ENCODE measurements around the gene MRPS26.
A peak's percentile ranks its signal among the peaks of the same experiment; 100 is the strongest.
"Not testable (repeated sequence)": the region's sequence is repeated elsewhere in the genome, so short reads cannot be mapped to it uniquely, and the experiment has no call there.

The MRPS26 gene

DNA sequence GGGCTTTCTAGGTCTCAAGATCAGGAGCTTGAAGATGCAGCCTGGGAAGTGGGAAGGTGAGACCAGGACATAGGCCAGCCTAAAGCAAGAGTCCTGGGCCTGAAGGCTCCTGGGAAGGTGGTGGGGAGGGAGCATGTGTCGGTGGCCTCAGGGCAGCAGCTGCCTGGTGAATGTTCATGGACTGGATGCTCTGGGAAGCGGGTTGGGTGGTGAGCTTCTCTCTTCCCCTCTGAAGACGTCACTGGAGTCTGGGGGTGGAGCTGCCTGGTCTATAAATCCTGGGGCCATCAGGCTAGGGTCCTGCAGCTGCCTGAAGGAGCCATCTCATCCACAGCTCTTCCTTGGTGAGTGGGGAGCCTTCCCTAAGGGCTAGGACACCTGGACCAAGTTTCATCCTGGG is 2.5 kb upstream of the MRPS26 start, which contains the start of gene GNRH2:
Gene GNRH2, plus strand, starts transcription at position 301 of the 400 bp plus-strand sequence. CDS start 793 bp downstream, outside the sequence.
- DNase-seq = no peak

DNA sequence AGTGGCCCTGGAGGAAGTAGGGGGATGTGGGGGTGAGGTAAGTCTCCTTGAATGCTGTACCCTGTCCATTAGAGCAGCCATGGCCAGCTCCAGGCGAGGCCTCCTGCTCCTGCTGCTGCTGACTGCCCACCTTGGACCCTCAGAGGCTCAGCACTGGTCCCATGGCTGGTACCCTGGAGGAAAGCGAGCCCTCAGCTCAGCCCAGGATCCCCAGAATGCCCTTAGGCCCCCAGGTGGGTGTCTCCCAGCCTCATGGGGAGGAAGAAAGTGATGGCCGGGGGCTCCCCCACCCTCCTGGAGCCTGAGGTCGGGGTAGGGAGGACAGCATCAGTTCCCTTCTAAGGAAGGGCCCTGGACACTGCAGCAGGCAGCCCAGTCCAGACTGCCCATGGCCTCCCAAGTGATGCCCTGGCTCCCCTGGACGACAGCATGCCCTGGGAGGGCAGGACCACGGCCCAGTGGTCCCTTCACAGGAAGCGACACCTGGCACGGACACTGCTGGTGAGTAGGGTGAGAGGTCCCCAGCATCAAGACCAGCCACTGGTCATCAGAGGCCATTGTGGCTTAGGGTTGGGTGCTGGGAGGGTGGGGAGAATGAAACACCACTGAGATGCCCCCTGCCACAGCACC is 1.4 kb upstream of the MRPS26 start:
- DNase-seq = no peak

DNA sequence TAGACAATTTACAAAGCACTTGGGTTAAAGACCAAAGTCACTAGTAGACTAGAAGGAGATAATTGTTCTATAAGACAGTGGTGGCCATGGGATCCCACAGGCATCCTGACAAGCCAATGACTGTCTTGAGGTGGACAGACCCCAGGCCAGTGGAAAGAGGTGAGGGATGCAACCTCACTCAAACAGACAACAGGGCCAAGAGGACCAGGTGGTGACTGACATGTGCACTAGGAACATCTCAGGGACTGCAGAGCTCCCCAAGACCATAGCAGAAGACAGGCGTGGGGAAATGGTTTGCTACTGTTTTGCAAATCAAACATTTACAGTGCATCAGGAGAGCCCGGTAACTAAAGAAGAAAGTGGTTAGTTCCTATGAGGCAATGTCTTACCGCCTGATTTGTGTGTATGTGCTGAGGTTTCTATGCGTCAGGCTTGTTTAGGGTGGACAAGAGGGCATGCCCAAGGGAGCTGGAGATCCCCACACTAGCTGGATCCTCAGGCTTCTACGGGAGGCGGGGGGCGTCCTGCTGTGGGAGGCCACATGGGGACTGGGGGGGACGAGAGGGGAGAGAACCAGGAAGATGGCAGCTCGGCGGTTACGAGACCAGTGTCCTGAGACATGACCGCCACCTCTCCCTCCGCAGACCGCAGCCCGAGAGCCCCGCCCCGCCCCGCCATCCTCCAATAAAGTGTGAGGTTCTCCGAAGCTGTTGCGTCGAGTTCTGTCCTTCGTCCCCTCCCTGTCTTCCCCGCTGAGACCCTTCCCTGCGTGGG is 623 bp upstream of the MRPS26 start:
- peak; percentile 52 to 59 for DNase-seq

DNA sequence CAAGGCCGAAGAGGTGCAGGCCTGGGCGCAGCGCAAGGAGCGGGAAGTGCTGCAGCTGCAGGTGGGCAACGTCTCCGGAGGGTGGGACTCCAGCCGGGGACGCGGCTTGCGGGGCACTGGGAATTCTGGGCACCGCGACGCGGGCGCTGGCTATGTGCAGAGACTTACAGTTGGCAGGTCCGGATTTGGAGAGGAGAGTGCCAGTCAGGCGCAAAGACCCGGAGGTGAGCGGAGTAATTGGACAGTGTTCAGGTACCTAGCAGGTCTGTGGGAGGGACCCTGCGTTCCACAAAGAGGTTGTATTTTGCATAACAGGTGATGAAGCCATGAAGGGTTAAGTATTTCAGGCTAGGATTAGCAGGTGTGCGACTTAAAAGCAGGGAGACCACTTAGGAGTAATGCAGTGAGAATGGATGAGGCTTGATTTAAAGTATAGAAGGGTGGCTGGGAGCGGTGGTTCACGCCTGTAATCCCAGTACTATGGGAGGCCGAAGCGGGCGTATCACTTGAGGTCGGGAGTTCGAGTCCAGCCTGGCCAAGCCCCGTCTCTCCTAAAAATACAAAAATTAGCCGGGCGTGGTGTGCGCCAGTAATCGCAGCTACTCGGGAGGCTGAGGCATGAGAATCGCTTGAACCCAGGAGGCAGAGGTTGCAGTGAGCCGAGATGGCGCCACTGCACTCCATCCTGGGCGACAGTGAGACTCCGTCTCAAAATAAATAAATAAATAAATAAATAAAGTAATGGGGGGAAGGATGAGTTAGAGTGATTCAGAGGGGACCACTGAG is 1.0 kb downstream of the MRPS26 start:
- no peak for DNase-seq

DNA sequence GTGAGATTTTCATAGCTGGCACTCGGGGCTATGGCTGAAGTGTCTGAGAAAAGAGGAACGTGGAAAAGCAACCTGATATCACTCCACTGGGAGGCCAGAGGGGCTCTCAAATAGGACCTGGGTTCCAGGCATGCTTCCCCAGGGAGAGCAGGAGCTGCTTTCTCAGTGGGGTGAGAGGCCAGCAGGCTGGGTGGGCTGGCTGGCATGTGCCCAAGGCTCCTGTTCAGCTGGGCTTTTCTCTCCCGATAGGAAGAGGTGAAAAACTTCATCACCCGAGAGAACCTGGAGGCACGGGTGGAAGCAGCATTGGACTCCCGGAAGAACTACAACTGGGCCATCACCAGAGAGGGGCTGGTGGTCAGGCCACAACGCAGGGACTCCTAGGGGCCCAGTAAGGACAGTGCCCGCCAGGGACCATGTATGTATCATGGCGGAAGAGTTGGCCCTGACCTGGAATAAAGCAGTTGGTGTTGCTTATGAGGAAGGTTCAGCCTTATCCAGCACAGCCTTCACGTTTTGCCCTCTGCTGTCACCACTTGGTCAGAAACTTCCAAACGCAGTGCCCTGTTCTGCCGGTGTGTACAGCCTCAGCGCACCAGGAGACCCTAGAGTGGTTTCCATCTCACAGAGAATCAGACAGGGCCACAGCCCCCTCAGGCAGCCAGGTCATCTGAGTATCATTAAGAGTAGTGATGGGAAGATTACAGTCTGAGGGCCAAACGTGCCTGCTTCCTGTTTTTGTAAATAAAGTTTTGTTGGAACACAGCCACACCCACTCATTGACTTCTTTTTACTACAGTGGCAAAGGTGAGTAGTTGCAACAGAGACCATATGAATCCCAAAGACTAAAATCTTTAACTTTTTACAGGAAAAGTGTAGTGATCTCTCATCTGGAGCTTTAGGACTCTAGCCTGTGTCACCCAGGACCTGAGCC is 1.9 kb downstream of the MRPS26 start:
- DNase-seq = no peak

DNA sequence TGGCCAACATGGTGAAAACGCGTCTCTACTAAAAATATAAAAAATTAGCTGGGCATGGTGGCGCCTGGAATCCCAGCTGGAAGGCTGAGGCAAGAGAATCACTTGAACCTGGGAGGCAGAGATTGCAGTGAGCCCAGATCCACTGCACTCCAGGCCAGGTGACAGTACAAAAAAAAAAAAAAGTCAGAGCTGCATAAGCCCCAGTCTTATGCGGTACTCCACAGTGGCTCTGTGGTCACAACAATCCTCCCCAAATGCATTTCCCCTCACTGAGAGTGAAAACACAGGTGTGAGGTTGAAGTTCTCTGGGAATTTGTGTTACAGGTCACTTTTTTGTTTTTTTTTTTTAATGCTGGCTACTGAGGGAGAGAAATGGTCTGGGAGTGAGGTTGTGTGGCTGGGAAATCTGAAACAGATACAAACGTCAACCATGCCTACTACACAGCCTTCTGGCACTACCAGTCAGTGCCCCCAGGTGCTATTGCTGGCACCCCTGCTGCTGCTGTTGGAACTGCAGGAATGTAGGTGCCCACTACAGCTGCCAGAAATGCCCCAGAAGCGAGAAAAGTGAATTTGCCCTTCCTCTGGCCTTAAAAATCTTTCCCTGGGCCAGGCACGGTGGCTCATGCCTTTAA is 5.7 kb downstream of the MRPS26 start:
- DNase-seq = no peak

DNA sequence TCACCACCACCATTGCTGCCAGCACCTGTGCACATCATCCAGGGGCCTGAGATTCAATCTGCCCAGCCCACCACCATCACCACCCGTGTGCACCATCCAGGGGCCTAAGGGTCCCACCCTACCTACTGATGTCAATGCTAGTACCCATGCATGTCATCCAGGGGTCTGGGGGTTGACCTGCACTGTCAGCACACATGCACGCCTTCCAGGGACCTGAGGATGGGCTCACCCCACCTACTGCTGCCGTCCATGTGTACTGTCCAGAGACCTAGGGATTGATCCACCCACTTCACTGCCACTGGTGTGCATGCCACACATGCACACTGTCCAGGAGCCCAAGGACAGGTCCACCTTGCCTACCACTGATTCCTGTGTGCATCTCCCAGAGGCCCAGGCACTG is 13.6 kb downstream of the MRPS26 start:
- DNase-seq = no peak

DNA sequence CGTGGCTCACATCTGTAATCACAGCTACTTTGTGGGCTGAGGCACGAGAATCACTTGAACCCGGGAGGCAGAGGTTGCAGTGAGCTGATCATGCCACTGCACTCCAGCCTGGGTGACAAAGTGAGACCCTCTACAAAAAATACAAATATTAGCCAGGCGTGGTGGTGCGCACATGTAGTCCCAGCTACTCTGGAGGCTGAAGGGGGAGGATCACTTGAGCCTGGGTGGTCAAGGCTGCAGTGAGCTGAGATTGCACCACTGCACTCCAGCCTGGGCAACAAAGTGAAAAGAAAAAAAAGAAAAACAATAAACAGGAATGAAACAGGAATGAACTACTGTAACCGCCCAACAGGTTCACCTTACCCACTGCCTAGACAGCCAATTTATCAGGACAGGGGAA is 18.3 kb downstream of the MRPS26 start:
- DNase-seq = not testable (repeated sequence)

DNA sequence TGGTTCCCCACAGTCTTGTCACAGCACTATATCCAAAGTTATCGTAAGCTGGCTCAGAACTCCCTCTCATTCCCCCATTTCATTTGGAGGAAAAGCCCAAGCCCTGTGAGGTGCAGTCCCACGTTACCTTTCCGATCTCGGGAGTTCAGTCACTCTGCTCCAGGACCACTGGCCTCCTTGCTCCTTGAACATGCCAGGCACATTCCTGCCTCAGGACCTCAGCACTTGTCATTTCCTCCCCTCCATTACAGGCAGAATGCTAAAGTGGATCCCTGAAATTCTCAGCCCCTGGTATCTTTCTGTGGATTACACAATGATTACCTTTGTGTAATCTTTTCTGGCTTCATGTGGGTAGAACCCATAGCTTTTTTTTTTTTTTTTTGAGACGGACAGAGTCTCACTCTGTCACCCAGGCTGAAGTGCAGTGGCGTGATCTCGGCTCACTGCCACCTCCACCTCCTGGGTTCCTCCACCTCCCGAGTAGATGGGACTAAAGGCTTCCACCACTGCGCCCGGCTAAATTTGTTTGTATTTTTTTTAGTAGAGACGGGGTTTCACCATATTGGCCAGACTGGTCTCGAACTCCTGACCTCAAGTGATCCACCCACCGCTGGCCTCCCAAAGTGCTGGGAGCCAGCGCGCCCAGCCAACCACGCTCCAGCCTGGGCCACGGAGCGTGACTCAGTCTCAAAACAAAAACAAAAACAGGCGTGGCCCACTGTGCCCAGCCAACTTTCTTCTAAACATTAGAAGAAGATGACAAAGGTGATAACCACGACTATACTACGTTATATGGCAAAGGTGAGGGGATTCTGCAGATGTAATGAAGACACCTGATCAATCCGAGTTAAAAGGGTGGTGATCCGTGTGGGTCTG is 21.5 kb downstream of the MRPS26 start:
- no peak for DNase-seq

DNA sequence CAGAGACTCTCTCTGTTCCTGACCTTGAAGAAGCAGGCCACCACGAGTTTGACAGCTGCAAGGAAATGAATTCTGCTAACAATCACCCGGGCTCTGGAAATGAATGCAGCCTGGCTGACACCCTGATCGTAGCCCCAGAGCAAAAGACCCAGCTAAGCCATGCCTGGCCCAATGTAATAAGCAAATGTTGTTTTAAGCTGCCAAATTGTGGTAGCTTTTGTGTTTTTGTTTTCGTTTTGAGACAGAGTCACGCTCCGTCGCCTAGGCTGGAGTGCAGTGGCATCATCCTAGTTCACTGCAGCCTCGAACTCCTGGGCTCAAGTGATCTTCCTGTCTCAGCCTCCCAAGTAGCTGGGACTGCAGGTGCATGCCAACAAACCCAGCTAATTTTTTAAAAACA is 22.2 kb downstream of the MRPS26 start:
- no peak for DNase-seq

DNA sequence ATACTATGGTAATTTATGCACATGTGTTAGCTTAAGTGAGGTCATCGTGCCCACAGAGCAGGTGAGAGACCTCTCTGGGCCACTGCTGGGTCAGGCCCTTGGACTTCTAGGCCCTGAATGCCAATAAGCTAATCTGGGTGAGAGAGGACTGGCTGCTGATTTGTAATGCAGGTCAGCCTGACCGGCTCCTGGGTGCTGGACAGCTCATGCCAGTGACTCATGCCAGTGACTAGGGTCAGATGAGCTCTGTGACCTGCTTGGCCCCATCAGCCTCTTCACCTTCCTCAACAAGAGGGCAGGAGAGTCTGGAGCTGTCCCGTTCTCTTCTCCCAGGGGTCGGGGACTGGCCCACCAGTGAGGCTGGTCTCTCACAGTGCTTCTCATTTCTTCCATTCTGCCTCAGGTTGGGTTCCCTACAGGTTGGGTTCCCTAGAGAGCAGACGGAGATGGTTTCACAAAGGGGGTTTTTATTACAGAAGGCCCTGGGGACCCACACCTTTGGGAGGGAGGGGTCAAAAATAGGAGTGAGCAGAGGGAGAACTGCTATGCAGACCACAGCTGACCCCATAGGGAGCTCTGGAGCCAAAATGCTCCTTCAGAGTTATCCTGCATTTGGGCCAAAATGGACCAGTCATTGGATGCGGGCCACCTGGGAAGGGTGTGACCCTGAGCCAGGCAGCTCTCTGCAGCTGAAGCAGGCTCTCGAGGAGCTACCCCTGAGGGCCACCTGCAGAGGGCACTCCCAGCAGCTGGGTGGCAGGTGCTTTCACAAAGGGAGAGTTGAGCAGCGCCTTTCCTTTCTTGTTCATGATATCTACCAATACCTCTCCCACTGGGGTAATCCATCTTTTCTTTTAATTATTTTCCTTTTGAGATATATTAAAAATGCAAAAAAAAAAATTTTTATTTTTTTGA is 23.4 kb downstream of the MRPS26 start:
- no peak for DNase-seq

DNA sequence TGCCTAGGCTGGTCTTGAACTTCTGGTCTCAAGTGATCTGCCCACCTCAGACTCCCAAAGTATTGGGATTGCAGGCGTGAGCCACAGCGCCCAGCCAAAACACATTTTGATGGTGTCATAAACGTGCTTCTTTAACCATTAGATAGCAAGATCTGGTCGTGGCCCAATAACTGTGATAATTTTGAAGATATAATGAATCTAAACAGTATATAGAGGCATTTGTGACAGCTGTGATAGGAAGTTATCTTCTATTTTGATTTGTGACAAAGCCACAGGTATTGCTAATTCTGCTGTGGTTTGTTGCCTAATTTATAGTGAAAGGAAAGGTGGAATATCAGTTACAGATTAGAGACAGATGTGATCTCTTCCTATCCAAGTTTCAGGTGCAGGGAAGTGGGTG is 24.9 kb downstream of the MRPS26 start:
- DNase-seq = no peak

DNA sequence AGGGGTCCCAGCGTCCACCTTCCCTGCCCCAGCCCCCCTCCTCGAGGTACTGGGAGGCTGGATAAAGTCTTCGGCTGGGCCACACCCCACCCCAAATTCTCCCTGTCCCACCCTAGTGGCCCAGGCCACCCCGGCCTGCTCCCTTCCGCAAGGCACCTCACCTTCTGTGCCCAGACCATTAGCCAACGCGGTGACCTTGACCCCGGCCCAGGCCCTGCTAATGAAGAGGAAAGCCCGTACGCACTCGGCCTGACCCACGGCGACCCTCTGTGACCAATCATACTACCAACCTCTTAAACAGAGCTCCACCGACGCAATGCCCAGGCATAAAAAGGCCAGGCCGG is 25.4 kb downstream of the MRPS26 start:
- DNase-seq = no peak

DNA sequence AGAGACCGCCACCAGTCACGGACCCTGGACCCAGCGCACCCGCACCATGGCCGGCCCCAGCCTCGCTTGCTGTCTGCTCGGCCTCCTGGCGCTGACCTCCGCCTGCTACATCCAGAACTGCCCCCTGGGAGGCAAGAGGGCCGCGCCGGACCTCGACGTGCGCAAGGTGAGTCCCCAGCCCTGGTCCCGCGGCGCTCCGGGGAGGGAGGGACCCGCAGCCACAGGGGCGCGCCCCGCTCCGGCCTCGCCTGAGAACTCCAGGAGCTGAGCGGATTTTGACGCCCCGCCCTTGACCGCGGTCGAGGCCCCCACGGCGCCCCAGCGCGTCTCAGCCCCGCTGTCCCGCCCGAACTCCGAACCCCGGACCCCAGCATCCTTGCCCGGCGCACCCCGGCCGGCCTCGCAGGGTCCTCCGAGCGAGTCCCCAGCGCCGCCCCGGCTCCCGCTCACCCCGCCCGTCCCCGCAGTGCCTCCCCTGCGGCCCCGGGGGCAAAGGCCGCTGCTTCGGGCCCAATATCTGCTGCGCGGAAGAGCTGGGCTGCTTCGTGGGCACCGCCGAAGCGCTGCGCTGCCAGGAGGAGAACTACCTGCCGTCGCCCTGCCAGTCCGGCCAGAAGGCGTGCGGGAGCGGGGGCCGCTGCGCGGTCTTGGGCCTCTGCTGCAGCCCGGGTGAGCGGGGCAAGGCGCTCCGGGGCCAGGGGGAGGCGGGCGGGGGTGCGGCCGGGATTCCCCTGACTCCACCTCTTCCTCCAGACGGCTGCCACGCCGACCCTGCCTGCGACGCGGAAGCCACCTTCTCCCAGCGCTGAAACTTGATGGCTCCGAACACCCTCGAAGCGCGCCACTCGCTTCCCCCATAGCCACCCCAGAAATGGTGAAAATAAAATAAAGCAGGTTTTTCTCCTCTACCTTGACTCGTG is 26.0 kb downstream of the MRPS26 start, which contains the start of gene OXT:
Gene OXT, plus strand, starts transcription at position 11 of the 920 bp plus-strand sequence. Its CDS starts 36 bp downstream, at position 47.
- DNase-seq = peak; percentile 54 to 58

DNA sequence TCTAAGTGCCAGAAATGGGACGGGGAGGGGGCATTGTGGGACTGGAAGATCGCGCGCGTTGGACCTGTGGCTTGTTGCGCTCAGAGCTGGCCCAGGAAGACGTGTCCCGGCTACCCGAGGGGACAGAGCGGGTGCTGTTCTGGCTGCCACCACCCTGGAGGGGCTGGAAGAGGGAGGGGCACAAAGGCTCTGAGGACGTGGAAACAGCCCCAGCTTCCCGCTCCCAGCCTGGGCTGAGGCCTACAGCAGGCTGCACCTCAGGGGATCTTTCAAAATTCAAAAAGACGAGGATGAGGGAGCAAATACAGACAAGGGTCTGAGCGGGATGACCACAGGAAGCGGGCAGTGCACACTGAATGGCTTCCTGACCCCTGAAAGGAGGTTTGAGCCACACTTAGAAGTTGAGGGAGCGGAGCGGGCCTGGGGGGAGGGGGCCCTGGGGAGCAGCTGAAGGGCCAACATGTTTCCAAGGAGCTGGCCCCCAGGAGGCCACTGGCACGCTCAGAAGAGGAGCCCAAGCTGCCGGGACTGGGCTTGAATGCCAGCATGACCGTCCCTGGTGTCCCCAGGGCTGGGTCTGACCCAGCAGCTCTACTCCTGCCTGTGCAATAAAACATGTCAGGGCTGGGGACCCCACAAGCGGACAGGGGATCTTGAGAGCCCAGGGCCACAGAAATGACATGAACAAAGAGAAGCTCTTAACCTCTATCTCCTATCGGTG is 26.8 kb downstream of the MRPS26 start:
- DNase-seq = no peak

DNA sequence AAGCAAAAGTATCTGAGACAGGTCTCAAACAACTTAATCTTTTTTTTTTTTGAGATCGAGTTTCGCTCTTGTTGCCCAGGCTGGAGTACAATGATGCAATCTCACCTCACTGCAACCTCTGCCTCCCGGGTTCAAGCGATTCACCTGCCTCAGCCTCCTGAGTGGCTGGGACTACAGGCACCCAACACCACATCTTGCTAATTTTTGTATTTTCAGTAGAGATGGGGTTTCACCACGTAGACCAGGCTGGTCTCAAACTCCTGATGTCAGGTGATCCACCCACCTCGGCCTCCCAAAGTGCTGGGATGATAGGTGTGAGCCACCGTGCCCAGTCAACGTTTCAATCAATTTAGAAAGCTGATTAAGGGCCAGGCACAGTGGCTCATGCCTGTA is 27.4 kb downstream of the MRPS26 start:
- DNase-seq = not testable (repeated sequence)

DNA sequence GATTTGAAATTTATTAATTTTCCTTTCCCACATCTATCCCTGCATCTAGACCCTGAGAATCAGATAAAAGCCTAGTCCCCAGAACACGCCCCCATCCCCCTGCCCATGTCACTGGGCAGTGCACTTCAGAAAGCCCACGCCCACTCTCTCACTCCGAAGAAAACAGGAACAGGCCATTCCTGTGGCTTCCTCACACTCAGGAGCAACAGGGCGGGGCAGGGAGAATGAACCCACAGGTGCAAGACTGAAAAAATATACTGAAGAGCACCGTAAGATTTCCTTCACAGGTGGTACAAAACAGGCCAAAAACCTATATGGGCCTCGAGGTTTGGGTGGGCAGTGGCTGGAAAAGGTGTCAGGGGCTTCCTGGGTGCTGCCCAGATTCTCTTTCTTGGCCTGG is 29.0 kb downstream of the MRPS26 start:
- no peak for DNase-seq

DNA sequence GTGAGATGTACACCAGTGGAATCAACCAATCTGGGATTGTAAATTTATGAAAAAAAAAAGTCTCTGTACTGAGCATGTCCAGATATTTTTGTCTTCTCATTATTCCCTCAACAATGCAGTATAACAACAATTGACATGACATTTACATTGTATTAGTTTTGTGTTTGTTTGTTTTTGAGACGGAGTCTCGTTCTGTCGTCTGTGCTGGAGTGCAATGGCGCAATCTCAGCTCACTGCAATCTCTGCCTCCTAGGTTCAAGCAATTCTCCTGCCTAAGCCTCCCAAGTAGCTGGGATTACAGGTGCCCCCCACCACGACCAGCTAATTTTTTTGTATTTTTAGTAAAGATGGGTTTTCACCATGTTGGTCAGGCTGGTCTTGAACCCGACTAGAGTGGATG is 29.5 kb downstream of the MRPS26 start:
- not testable (repeated sequence) for DNase-seq

Measured in stimulated activated CD4-positive, alpha-beta T cell treated with anti-CD3 and anti-CD28 coated beads, Interleukin-2, amount 100 ng/mL, for 48 hours (primary cell).